SK-N-MC (cell line): ENCODE results near the gene CHST12.
"Not testable (repeated sequence)": the region's sequence is repeated elsewhere in the genome, so short reads cannot be mapped to it uniquely, and the experiment has no call there.

Experiments
- DNase-seq: peaks from one replicate; pipeline ENCODE4 v3.0.0-alpha.2; 2011; ENCODE audit warnings: low read depth, low spot score
- H3K27ac ChIP-seq: fragments of 200-600 bp; sonication (generic); 2 replicates; pipeline ENCODE4 v1.5.1; 2016; ENCODE audit warnings: mixed run types
- H3K36me3 ChIP-seq: fragments of 200-600 bp; sonication (generic); 2 replicates; pipeline ENCODE4 v1.6.1; 2017; ENCODE audit warnings: antibody characterized with exemption, low read length, mixed read lengths; ENCODE audit not compliant: insufficient read depth
- H3K4me3 ChIP-seq: fragments of 200-600 bp; sonication (generic); 2 replicates; pipeline ENCODE4 v1.5.1; 2016
- H3K9ac ChIP-seq: fragments of 200-600 bp; sonication (generic); 2 replicates; pipeline ENCODE4 v1.8.0; 2017; ENCODE audit warnings: mixed run types, mixed read lengths; ENCODE audit not compliant: insufficient read length
- H3K9me3 ChIP-seq: fragments of 200-600 bp; sonication (generic); 2 replicates; pipeline ENCODE4 v1.6.1; 2017; ENCODE audit warnings: low read depth, mild to moderate bottlenecking, antibody characterized with exemption, low read length, moderate library complexity, mixed read lengths
- EZH2 ChIP-seq: fragments of 200-600 bp; sonication (generic); IDR thresholded peaks from one replicate; pipeline ENCODE4 v1.6.1; 2017; ENCODE audit warnings: antibody characterized with exemption
- FOXP2 ChIP-seq: optimal IDR thresholded peaks from 2 replicates; pipeline ENCODE3; 2011; ENCODE audit warnings: mild to moderate bottlenecking, moderate library complexity; ENCODE audit not compliant: insufficient read depth; ENCODE audit errors: extremely low read length, control extremely low read depth
- POLR2AphosphoS5 ChIP-seq: IDR thresholded peaks from 2 replicates; pipeline ENCODE4 v1.6.1; 2012; ENCODE audit warnings: mild to moderate bottlenecking, low read depth, low read length, borderline replicate concordance

Gene CHST12

GRCh38 chr7:2405601-2406345 is 2.4 kb downstream of the CHST12 start:
- H3K9me3 ChIP-seq, result no peaks in the 10 kb centered on the region
- TF ChIP-seq POLR2AphosphoS5 (no peak), EZH2 (no peak), FOXP2 (no peak)
- no peak for DNase-seq
- H3K4me3 ChIP-seq, result no peak overlapping the region
- no peak overlapping the region for H3K9ac ChIP-seq
- H3K36me3 ChIP-seq, result no peaks in the 10 kb centered on the region
- H3K27ac ChIP-seq, result no peak overlapping the region

GRCh38 chr7:2409745-2410414 is 6.5 kb downstream of the CHST12 start:
- TF ChIP-seq POLR2AphosphoS5, result no peak
- TF ChIP-seq FOXP2, result no peak
- no peak for DNase-seq
- Histone ChIP-seq H3K9ac (no peak overlapping the region), H3K27ac (no peak overlapping the region), H3K36me3 (no peaks in the 10 kb centered on the region), H3K9me3 (no peaks in the 10 kb centered on the region), H3K4me3 (no peak overlapping the region)

GRCh38 chr7:2411049-2411448 is 7.6 kb downstream of the CHST12 start:
- Histone ChIP-seq H3K27ac (no peak overlapping the region), H3K9me3 (no peaks in the 10 kb centered on the region), H3K36me3 (no peaks in the 10 kb centered on the region), H3K9ac (no peak overlapping the region), H3K4me3 (no peak overlapping the region)
- no peak for DNase-seq
- TF ChIP-seq EZH2, result no peak
- no peak for TF ChIP-seq FOXP2
- TF ChIP-seq POLR2AphosphoS5, result no peak

GRCh38 chr7:2411815-2412586 is 8.6 kb downstream of the CHST12 start:
- no peak overlapping the region for H3K27ac ChIP-seq
- no peak for DNase-seq
- H3K9ac ChIP-seq, result no peak overlapping the region
- H3K36me3 ChIP-seq, result no peaks in the 10 kb centered on the region
- no peak overlapping the region for H3K4me3 ChIP-seq
- TF ChIP-seq FOXP2, result no peak
- no peak for TF ChIP-seq EZH2
- TF ChIP-seq POLR2AphosphoS5, result no peak
- no peaks in the 10 kb centered on the region for H3K9me3 ChIP-seq

- no peak overlapping the region for H3K9ac ChIP-seq
- H3K4me3 ChIP-seq, result no peak overlapping the region
- H3K36me3 ChIP-seq, result no peaks in the 10 kb centered on the region
- H3K27ac ChIP-seq, result no peak overlapping the region
- TF ChIP-seq FOXP2 (no peak), EZH2 (no peak), POLR2AphosphoS5 (no peak)
- DNase-seq, result no peak
- no peaks in the 10 kb centered on the region for H3K9me3 ChIP-seq
These were observed 9.3 kb downstream of the CHST12 start for GRCh38 chr7:2412587-2413201.

- Histone ChIP-seq H3K9ac (no peak overlapping the region), H3K9me3 (no peaks in the 10 kb centered on the region), H3K36me3 (no peaks in the 10 kb centered on the region), H3K4me3 (no peak overlapping the region), H3K27ac (no peak overlapping the region)
- no peak for TF ChIP-seq FOXP2
- no peak for TF ChIP-seq POLR2AphosphoS5
- TF ChIP-seq EZH2, result no peak
- no peak for DNase-seq
These were observed 12.7 kb downstream of the CHST12 start for GRCh38 chr7:2416063-2416462.

- no peaks in the 10 kb centered on the region for H3K36me3 ChIP-seq
- H3K9me3 ChIP-seq, result no peaks in the 10 kb centered on the region
- no peak overlapping the region for H3K27ac ChIP-seq
- no peak for TF ChIP-seq POLR2AphosphoS5
- TF ChIP-seq EZH2, result no peak
- TF ChIP-seq FOXP2, result no peak
- no peak for DNase-seq
- no peak overlapping the region for H3K9ac ChIP-seq
- no peak overlapping the region for H3K4me3 ChIP-seq
These were observed 13.2 kb downstream of the CHST12 start for GRCh38 chr7:2416650-2417049.

GRCh38 chr7:2417178-2417577 is 13.8 kb downstream of the CHST12 start:
- not testable (repeated sequence) for H3K9ac ChIP-seq, DNase-seq, H3K4me3 ChIP-seq, H3K36me3 ChIP-seq, H3K9me3 ChIP-seq, H3K27ac ChIP-seq
